HepG2 (cell line): ENCODE measurements around the gene GPS1. TPM values are rescaled to one million over a fixed set of nuclear protein-coding genes. Genes with fewer than 3 reads are reported as not detected.

Experiments
- ATAC-seq: fragments of 200-7000 bp; cut with Tn5 transposase; 3 replicates; pipeline ENCODE4 v1.9.1; 2020; ENCODE audit warnings: mild to moderate bottlenecking, moderate library complexity
- BruUV-seq: library from RNA; stranded (reverse); fragments of 400-500 nt; replicated peaks from 2 replicates; lab custom pipeline; 2021; lab: Mats Ljungman, UMichigan
- CTCF ChIA-PET: fragments of 300-600 bp; formaldehyde crosslinking; extraction: SDS; loops from one replicate; lab custom pipeline; 2021; ENCODE audit warnings: low total read pairs, inconsistent platforms, low intra/inter-chr PET ratio; lab: Yijun Ruan, JAX
- POLR2A ChIA-PET: fragments of 350-600 bp; sonication (Branson Sonifier 250); formaldehyde crosslinking; loops from one replicate; lab custom pipeline; 2020; ENCODE audit warnings: antibody characterized with exemption, inconsistent platforms; lab: Yijun Ruan, JAX
- DNase-seq: peaks from one replicate; pipeline ENCODE4 v3.0.0-alpha.2; 2015; ENCODE audit warnings: low spot score
- FAIRE-seq: peaks from 3 replicates; lab custom pipeline; 2011; peaks lifted over from hg19 to GRCh38; lab: Jason Lieb, UNC
- H2AFZ ChIP-seq: one replicate; pipeline ENCODE4 v1.6.1; 2011; ENCODE audit warnings: low read length, inconsistent platforms
- H3K27ac ChIP-seq: fragments of 300-600 bp; 3 replicates; pipeline ENCODE4 v1.8.0; 2011; ENCODE audit warnings: mixed run types, mild to moderate bottlenecking, mixed read lengths, low read length, inconsistent platforms; ENCODE audit not compliant: insufficient read depth; ENCODE audit errors: extremely low read length
- H3K27me3 ChIP-seq, 2 experiments: fragments of 200-600 bp in 1 of 2; 2 replicates in 1 of 2; 3 replicates in 1 of 2; pipeline versions ENCODE4 v1.6.0 to v1.8.0; 2011; ENCODE audit warnings: low read length in 2 of 2, mild to moderate bottlenecking in 2 of 2, moderate library complexity in 2 of 2, inconsistent platforms in 1 of 2; ENCODE audit not compliant: insufficient read depth in 2 of 2, control insufficient read depth in 1 of 2
- H3K36me3 ChIP-seq, 2 experiments: fragments of 200-600 bp in 1 of 2; replicated peaks in 1 of 2; 2 replicates in 1 of 2; 3 replicates in 1 of 2; pipeline versions ENCODE4 v1.5.1 to v1.8.0; 2011; ENCODE audit warnings: low read length in 2 of 2, inconsistent platforms in 1 of 2; ENCODE audit not compliant: insufficient read depth in 2 of 2, control insufficient read depth in 1 of 2
- H3K4me1 ChIP-seq: 2 replicates; pipeline ENCODE4 v1.5.1; 2012; ENCODE audit warnings: low read length, inconsistent platforms; ENCODE audit not compliant: insufficient read depth
- H3K4me2 ChIP-seq: 2 replicates; pipeline ENCODE4 v1.6.0; 2011; ENCODE audit warnings: low read depth, low read length, inconsistent platforms
- H3K4me3 ChIP-seq, 3 experiments: fragments of 200-600 bp in 1 of 3; sonication (generic), shearing (Covaris generic) in 1 of 3; replicated peaks in 1 of 3; 2 replicates each; pipeline ENCODE4 v1.5.1; 2011 to 2016; ENCODE audit warnings: low read length in 3 of 3, inconsistent platforms in 2 of 3, low read depth in 2 of 3, mild to moderate bottlenecking in 2 of 3, control low read depth in 1 of 3, mixed read lengths in 1 of 3; ENCODE audit not compliant: insufficient read depth in 1 of 3
- H3K79me2 ChIP-seq: one replicate; pipeline ENCODE4 v1.6.1; 2011; ENCODE audit warnings: low read length, inconsistent platforms; ENCODE audit not compliant: insufficient read depth
- H3K9ac ChIP-seq: 2 replicates; pipeline ENCODE4 v1.6.0; 2011; ENCODE audit warnings: mild to moderate bottlenecking, low read depth, low read length, inconsistent platforms; ENCODE audit not compliant: insufficient read depth
- H3K9me3 ChIP-seq: 2 replicates; pipeline ENCODE4 v1.5.1; 2012; ENCODE audit warnings: mild to moderate bottlenecking, low read length
- H4K20me1 ChIP-seq: 2 replicates; pipeline ENCODE4 v1.6.0; 2011; ENCODE audit warnings: inconsistent platforms, mild to moderate bottlenecking, low read length, moderate library complexity; ENCODE audit not compliant: insufficient read depth
- CHCHD3 ChIP-seq: sonication (generic); formaldehyde crosslinking; IDR thresholded peaks from 2 replicates; pipeline ENCODE4 v1.8.0; 2022; ENCODE audit warnings: mild to moderate bottlenecking, missing genetic modification reagents, moderate library complexity
- NFIB ChIP-seq: sonication (generic); formaldehyde crosslinking; IDR thresholded peaks from 2 replicates; pipeline ENCODE4 v1.9.0; 2021; ENCODE audit warnings: missing genetic modification reagents, mild to moderate bottlenecking, borderline replicate concordance
- PHF8 ChIP-seq: sonication (generic); formaldehyde crosslinking; IDR thresholded peaks from 2 replicates; pipeline ENCODE4 v1.5.0; 2020; ENCODE audit warnings: missing genetic modification reagents
- POLR2AphosphoS2 ChIP-seq: IDR thresholded peaks from 2 replicates; pipeline ENCODE4 v1.6.1; 2011; ENCODE audit warnings: low read depth, low read length, improper control_type of control experiment
- ZFP82 ChIP-seq: sonication (generic); formaldehyde crosslinking; IDR thresholded peaks from 2 replicates; pipeline ENCODE4 v1.5.1; 2020; ENCODE audit warnings: mild to moderate bottlenecking, missing genetic modification reagents, borderline replicate concordance
- ZNF253 ChIP-seq: sonication (generic); formaldehyde crosslinking; IDR thresholded peaks from 2 replicates; pipeline ENCODE4 v1.8.0; 2022; ENCODE audit warnings: mild to moderate bottlenecking, missing genetic modification reagents, borderline replicate concordance
- ZNF337 ChIP-seq: sonication (generic); formaldehyde crosslinking; IDR thresholded peaks from 2 replicates; pipeline ENCODE4 v1.5.1; 2020; ENCODE audit warnings: missing genetic modification reagents, low read depth, mild to moderate bottlenecking, borderline replicate concordance
- ZNF614 ChIP-seq: IDR thresholded peaks from 2 replicates; pipeline ENCODE4 v1.6.1; 2018; ENCODE audit warnings: missing biosample characterization, missing genetic modification reagents, inconsistent platforms, borderline replicate concordance
- ZNF652 ChIP-seq: IDR thresholded peaks from 2 replicates; pipeline ENCODE4 v1.6.1; 2016; ENCODE audit warnings: low read depth, borderline replicate concordance
- WGBS: methylation state at CpG from one replicate; pipeline ENCODE4 v1.1.6; 2017; ENCODE audit warnings: low lambda C conversion rate; 5-methylcytosine and 5-hydroxymethylcytosine counted together
- in situ Hi-C: cut with HindIII; loops from 2 replicates; pipeline ENCODE4 v1.10.0; 2017; ENCODE audit warnings: low pct_unique_long_range_greater_than_20kb; ENCODE audit not compliant: extremely low pct_ligation_motif_present
- intact Hi-C: fragments of 100-400 bp; cut with micrococcal nuclease; formaldehyde crosslinking; loops from one replicate; pipeline ENCODE4 v1.10.0; 2022; ENCODE audit not compliant: unreplicated experiment
- polyA plus RNA-seq, 8 experiments: library from polyadenylated mRNA; depleted of rRNA in 3 of 8; stranded (reverse) in 7 of 8; unstranded in 1 of 8; fragments of >200 nt; fragmentation: Illumina TruSeq in 4 of 8; extraction: Trizol in 4 of 8; gene quantifications; 2 replicates each; pipeline versions ENCODE4 v1.2.1 to v1.2.3, GENCODE V29; 2011 to 2016; ENCODE audit warnings: low read depth in 4 of 8, missing spikeins in 1 of 8, mixed read lengths in 1 of 8; ENCODE audit not compliant: insufficient read depth in 1 of 8
- total RNA-seq, 5 experiments: library from RNA; depleted of rRNA; stranded (reverse); fragments of >200 nt; fragmentation: Illumina TruSeq; extraction: Trizol; gene quantifications; 2 replicates each; pipeline ENCODE4 v1.2.3, GENCODE V29; 2016; ENCODE audit warnings: low read depth in 1 of 5
- TF ChIP-seq, protein P1 (sequence below): sonication (generic); formaldehyde crosslinking; IDR thresholded peaks from 2 replicates; pipeline ENCODE4 v1.4.0; 2020; ENCODE audit warnings: missing genetic modification reagents, borderline replicate concordance
- TF ChIP-seq, protein P2 (sequence below): fragments of 450-650 bp; IDR thresholded peaks from 2 replicates; pipeline ENCODE4 v1.6.1; 2016
- TF ChIP-seq, protein P3 (sequence below): sonication (generic); formaldehyde crosslinking; IDR thresholded peaks from 2 replicates; pipeline ENCODE4 v1.4.0; 2020; ENCODE audit warnings: mild to moderate bottlenecking, low read depth, missing genetic modification reagents
- TF ChIP-seq, protein P4 (sequence below): sonication (generic); formaldehyde crosslinking; IDR thresholded peaks from 2 replicates; pipeline ENCODE4 v1.5.1; 2020; ENCODE audit warnings: mild to moderate bottlenecking, missing genetic modification reagents, borderline replicate concordance

Gene GPS1
- total and polyA plus RNA-seq, 2 of the 13 experiments (the other 11 are each of a cell fraction or from before 2014, with no cell fraction given) = 124 to 128 TPM

DNA sequence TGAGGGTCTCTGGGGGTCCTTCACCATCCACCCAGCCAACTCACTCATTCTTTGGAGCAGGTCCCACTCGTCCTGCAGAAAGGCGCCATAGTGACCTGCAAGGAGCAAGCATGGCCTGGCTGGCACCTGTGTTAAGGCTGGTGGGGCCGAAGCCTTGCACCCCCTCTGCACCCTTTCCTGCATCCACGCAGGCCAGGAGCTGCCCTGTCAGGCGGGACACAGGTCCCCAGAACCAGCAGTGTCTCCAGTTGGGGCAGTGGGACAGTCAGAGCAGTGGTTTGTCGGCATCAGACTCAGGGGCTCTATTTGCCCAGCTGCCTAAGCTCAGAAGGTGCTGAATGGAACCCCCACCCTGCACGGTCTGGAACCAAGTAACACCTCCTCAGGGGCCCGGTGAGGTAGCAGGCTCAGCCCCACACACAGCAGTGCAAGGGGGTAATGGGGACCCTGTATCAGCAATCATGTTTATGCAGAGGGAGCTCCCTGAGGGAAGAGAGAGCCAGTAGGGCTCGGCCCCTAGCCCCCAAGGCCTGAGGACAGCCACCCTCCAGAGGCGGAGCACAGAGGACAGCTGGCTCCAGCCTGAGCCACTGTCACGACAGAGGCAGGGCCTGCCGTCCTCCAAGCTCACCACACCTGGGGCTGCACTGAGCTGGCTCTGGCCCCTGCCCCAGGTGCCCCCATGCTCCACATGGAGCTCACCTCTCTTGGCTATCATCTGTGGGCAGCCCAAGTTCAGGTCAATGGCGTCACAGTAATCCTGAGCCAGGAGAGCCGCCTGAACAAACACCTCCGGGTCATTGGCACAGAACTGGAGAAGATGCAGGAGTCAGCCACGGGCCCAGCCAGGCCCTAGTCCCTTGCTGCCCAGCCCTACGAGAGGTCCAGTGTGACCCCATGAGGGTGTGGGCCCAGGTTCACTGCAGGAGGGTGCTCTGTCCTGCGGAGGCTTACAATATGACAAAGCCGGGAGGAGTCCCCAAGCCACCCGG lies 12.0 kb downstream of the GPS1 start (continued):
- TF ChIP-seq, protein P1, sequence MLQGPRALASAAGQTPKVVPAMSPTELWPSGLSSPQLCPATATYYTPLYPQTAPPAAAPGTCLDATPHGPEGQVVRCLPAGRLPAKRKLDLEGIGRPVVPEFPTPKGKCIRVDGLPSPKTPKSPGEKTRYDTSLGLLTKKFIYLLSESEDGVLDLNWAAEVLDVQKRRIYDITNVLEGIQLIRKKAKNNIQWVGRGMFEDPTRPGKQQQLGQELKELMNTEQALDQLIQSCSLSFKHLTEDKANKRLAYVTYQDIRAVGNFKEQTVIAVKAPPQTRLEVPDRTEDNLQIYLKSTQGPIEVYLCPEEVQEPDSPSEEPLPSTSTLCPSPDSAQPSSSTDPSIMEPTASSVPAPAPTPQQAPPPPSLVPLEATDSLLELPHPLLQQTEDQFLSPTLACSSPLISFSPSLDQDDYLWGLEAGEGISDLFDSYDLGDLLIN (CRISPR knock-in tag) = no peak
- TF ChIP-seq ZNF652 (CRISPR knock-in tag) (no peak), NFIB (CRISPR knock-in tag) (0 out of 2 replicates have a peak, but pooled peaks have one; percentile 27), POLR2AphosphoS2 (0 out of 2 replicates have a peak, but pooled peaks have one; percentile 38), ZNF337 (no peak)
- TF ChIP-seq, protein P2, sequence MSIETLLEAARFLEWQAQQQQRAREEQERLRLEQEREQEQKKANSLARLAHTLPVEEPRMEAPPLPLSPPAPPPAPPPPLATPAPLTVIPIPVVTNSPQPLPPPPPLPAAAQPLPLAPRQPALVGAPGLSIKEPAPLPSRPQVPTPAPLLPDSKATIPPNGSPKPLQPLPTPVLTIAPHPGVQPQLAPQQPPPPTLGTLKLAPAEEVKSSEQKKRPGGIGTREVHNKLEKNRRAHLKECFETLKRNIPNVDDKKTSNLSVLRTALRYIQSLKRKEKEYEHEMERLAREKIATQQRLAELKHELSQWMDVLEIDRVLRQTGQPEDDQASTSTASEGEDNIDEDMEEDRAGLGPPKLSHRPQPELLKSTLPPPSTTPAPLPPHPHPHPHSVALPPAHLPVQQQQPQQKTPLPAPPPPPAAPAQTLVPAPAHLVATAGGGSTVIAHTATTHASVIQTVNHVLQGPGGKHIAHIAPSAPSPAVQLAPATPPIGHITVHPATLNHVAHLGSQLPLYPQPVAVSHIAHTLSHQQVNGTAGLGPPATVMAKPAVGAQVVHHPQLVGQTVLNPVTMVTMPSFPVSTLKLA = no peak

DNA sequence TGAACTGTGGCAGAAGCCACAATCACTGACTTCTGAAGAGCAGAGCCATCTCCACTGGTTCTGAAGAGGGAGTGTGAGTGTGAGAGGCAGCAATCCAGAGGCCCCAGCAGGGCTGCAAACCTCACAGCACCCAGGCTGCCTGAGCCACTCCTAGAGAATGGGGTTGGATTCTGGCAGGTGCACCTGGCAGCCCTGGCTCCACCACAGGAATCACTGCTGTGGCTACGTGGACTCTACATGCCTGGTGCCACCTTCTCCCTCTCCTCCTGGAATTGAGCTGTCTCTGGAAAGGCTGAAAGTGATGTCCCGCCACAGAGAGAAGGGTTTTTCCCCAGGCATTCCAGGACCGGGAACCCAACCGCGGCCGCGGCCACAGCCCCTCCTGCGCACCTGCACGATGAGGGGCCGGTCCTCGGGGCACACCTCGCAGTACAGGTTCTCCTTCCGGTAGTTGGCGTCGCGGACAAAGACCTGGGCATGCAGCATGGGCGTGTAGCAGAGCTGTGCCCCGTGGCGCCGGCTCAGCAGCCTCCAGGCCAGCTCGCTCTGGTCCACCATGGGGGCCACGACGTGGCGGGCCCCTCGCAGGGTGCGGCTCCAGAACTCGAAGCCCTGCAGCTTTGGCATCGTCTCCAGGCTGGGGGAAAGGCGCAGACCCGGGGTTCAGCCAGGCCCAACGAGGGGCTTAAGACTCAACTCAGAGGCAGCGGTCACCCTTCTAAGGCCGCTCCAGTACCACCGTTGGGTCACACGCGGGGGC lies 12.9 kb downstream of the GPS1 start:
- Histone ChIP-seq H3K4me3 (peak overlapping the region; percentile 69 to 99 (median 92)), H3K27ac (peak overlapping the region; percentile 64), H4K20me1 (no peaks in the 10 kb centered on the region), H2AFZ (no peak overlapping the region), H3K4me2 (peak overlapping the region; percentile 96), H3K27me3 (no peaks in the 10 kb centered on the region), H3K9me3 (no peaks in the 10 kb centered on the region), H3K36me3 (peaks cover 21 to 40% of the 10 kb centered on the region in 2 experiments), H3K4me1 (peaks cover 28% of the 10 kb centered on the region), H3K79me2 (peaks cover 20% of the 10 kb centered on the region), H3K9ac (peak overlapping the region; percentile 95)
- POLR2A ChIA-PET = interaction anchor here (0.6 to 3.4 kb wide), 7 partner anchors 8 to 42 kb away, joined by 3 to 14 read pairs (median 4); partner anchors contain the start of gene DCXR
- CTCF ChIA-PET = no interaction called here
- in situ Hi-C loops (no loop called here), intact Hi-C loops (no loop called here)
- DNase-seq (peak; percentile 38), ATAC-seq (peak; percentile 44), FAIRE-seq (peak; percentile 23)
- TSS peak; percentile 65 for BruUV-seq
- 4% methylated on average over 14 of the region's 36 CpGs for WGBS
- 0 out of 2 replicates have a peak, but pooled peaks have one; percentile 34 for TF ChIP-seq ZFP82
- TF ChIP-seq, protein P3, sequence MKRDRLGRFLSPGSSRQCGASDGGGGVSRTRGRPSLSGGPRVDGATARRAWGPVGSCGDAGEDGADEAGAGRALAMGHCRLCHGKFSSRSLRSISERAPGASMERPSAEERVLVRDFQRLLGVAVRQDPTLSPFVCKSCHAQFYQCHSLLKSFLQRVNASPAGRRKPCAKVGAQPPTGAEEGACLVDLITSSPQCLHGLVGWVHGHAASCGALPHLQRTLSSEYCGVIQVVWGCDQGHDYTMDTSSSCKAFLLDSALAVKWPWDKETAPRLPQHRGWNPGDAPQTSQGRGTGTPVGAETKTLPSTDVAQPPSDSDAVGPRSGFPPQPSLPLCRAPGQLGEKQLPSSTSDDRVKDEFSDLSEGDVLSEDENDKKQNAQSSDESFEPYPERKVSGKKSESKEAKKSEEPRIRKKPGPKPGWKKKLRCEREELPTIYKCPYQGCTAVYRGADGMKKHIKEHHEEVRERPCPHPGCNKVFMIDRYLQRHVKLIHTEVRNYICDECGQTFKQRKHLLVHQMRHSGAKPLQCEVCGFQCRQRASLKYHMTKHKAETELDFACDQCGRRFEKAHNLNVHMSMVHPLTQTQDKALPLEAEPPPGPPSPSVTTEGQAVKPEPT (CRISPR knock-in tag) = peak; percentile 46; the same call in 1 of the 2 replicates
- TF ChIP-seq PHF8 (CRISPR knock-in tag) = peak; percentile 79
- TF ChIP-seq, protein P4, sequence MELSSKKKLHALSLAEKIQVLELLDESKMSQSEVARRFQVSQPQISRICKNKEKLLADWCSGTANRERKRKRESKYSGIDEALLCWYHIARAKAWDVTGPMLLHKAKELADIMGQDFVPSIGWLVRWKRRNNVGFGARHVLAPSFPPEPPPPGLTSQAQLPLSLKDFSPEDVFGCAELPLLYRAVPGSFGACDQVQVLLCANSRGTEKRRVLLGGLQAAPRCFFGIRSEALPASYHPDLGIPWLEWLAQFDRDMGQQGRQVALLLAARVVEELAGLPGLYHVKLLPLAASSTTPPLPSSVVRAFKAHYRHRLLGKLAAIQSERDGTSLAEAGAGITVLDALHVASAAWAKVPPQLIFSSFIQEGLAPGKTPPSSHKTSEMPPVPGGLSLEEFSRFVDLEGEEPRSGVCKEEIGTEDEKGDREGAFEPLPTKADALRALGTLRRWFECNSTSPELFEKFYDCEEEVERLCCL (CRISPR knock-in tag) = no peak
- 0 out of 2 replicates have a peak, but pooled peaks have one; percentile 85 for TF ChIP-seq CHCHD3 (CRISPR knock-in tag)
- no peak for TF ChIP-seq ZNF614 (CRISPR knock-in tag)
- no peak for TF ChIP-seq ZNF253 (CRISPR knock-in tag)
